WERI-Rb-1 (cell line): ENCODE data around the gene ZNF227.
"Not testable (repeated sequence)": the region's sequence is repeated elsewhere in the genome, so short reads cannot be mapped to it uniquely, and the experiment has no call there.

Experiments used
- DNase-seq: peaks from one replicate; pipeline ENCODE4 v3.0.0-alpha.2; 2020
- H3K27ac ChIP-seq: fragments of 250-450 bp; sonication (Bioruptor Pico); 2 replicates; pipeline ENCODE4 v1.5.1; 2020; ENCODE audit warnings: mild to moderate bottlenecking, moderate library complexity
- H3K27me3 ChIP-seq: fragments of 250-450 bp; sonication (Bioruptor Pico); 2 replicates; pipeline ENCODE4 v1.5.1; 2021; ENCODE audit warnings: mild to moderate bottlenecking, low read depth, moderate library complexity; ENCODE audit not compliant: insufficient read depth, severe bottlenecking
- H3K36me3 ChIP-seq: fragments of 250-450 bp; sonication (Bioruptor Pico); 2 replicates; pipeline ENCODE4 v1.5.1; 2020; ENCODE audit warnings: mild to moderate bottlenecking, moderate library complexity
- H3K4me3 ChIP-seq: 2 replicates; pipeline ENCODE4 v1.5.1; 2011; ENCODE audit warnings: low read depth, mild to moderate bottlenecking, control low read depth, low read length
- H3K9me3 ChIP-seq: fragments of 250-450 bp; sonication (Bioruptor Pico); 2 replicates; pipeline ENCODE4 v1.5.1; 2021; ENCODE audit warnings: mild to moderate bottlenecking, moderate library complexity; ENCODE audit not compliant: severe bottlenecking
- CTCF ChIP-seq: IDR thresholded peaks from 2 replicates; pipeline ENCODE4 v1.5.1; 2011; ENCODE audit warnings: low read depth, mild to moderate bottlenecking, control low read depth, inconsistent platforms, low read length

Gene ZNF227

GRCh38 chr19:44202974-44203373 is 9.4 kb upstream of the ZNF227 start:
- no peak for DNase-seq
- Histone ChIP-seq H3K4me3 (no peak overlapping the region), H3K27ac (no peak overlapping the region), H3K27me3 (no peaks in the 10 kb centered on the region), H3K36me3 (no peaks in the 10 kb centered on the region), H3K9me3 (peaks cover 7% of the 10 kb centered on the region)
- no peak for TF ChIP-seq CTCF

GRCh38 chr19:44203877-44204276 is 8.5 kb upstream of the ZNF227 start:
- DNase-seq, H3K27ac ChIP-seq, H3K9me3 ChIP-seq, H3K27me3 ChIP-seq, H3K36me3 ChIP-seq, H3K4me3 ChIP-seq: not testable (repeated sequence)

- H3K4me3 ChIP-seq = no peak overlapping the region
- no peaks in the 10 kb centered on the region for H3K27me3 ChIP-seq
- no peak overlapping the region for H3K27ac ChIP-seq
- peaks cover 7% of the 10 kb centered on the region for H3K9me3 ChIP-seq
- no peaks in the 10 kb centered on the region for H3K36me3 ChIP-seq
- no peak for DNase-seq
- TF ChIP-seq CTCF = no peak
These were observed 7.6 kb upstream of the ZNF227 start for GRCh38 chr19:44204772-44205171.

GRCh38 chr19:44207126-44207803 is 5.1 kb upstream of the ZNF227 start:
- peak overlapping the region; percentile 76 for H3K27ac ChIP-seq
- H3K9me3 ChIP-seq = peaks cover 7% of the 10 kb centered on the region
- peak; percentile 91 for DNase-seq
- TF ChIP-seq CTCF = no peak
- H3K36me3 ChIP-seq = no peaks in the 10 kb centered on the region
- no peaks in the 10 kb centered on the region for H3K27me3 ChIP-seq
- peak overlapping the region; percentile 89 for H3K4me3 ChIP-seq

- H3K27ac ChIP-seq = peak overlapping the region; percentile 75
- no peak for DNase-seq
- TF ChIP-seq CTCF = no peak
- H3K4me3 ChIP-seq = peak overlapping the region; percentile 83
- H3K36me3 ChIP-seq = peaks cover 33% of the 10 kb centered on the region
- no peaks in the 10 kb centered on the region for H3K9me3 ChIP-seq
- H3K27me3 ChIP-seq = no peaks in the 10 kb centered on the region
These were observed 574 bp downstream of the ZNF227 start for GRCh38 chr19:44212866-44213346.

GRCh38 chr19:44219926-44220325 is 7.6 kb downstream of the ZNF227 start:
- H3K36me3 ChIP-seq = peaks cover 42% of the 10 kb centered on the region
- not testable (repeated sequence) for H3K27ac ChIP-seq, H3K27me3 ChIP-seq, H3K9me3 ChIP-seq, H3K4me3 ChIP-seq, DNase-seq

GRCh38 chr19:44220761-44221160 is 8.4 kb downstream of the ZNF227 start:
- H3K27me3 ChIP-seq, H3K9me3 ChIP-seq, H3K27ac ChIP-seq, DNase-seq, H3K4me3 ChIP-seq: not testable (repeated sequence)
- H3K36me3 ChIP-seq = peaks cover 35% of the 10 kb centered on the region

- not testable (repeated sequence) for DNase-seq, H3K9me3 ChIP-seq, H3K27ac ChIP-seq, H3K4me3 ChIP-seq, H3K27me3 ChIP-seq
- H3K36me3 ChIP-seq = peaks cover 35% of the 10 kb centered on the region
These were observed 9.0 kb downstream of the ZNF227 start for GRCh38 chr19:44221291-44221690.
